ENCODE measurements around the gene SCN8A.

The SCN8A gene

DNA sequence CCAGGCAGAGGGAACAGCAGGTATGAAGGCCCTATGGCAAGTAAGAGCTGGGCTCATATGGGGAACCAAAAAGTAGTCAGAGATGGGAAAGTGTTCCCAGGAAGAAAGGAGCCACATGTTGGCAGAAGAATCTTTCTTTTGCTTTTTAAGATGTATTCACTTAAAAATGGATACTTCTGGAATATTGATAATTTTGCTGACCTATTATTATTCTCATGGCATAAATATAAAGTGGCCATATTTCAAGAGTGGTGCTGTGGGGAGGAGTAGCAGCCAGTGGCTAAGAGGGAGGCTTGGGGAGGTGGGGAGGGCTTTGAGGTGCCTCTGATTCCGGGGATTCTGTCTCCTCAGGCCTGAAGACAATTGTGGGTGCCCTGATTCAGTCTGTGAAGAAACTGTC, 108.2 kb downstream of the SCN8A start:
- H3K27ac ChIP-seq (replicated peaks) = no peak overlapping the region
- H3K27me3 ChIP-seq (ENCODE audit: insufficient read depth, poor library complexity, severe bottlenecking) = peaks cover 3% of the 10 kb centered on the region
- no peak for TF ChIP-seq CTCF (IDR thresholded peaks at IDR 0.05; ENCODE audit: insufficient read depth, low read length)
- TF ChIP-seq GABPA (IDR thresholded peaks at IDR 0.05; ENCODE audit: low read depth) = no peak
- TF ChIP-seq POLR2AphosphoS5 (IDR thresholded peaks at IDR 0.05; ENCODE audit: low read depth) = no peak
- TF ChIP-seq, protein P1, sequence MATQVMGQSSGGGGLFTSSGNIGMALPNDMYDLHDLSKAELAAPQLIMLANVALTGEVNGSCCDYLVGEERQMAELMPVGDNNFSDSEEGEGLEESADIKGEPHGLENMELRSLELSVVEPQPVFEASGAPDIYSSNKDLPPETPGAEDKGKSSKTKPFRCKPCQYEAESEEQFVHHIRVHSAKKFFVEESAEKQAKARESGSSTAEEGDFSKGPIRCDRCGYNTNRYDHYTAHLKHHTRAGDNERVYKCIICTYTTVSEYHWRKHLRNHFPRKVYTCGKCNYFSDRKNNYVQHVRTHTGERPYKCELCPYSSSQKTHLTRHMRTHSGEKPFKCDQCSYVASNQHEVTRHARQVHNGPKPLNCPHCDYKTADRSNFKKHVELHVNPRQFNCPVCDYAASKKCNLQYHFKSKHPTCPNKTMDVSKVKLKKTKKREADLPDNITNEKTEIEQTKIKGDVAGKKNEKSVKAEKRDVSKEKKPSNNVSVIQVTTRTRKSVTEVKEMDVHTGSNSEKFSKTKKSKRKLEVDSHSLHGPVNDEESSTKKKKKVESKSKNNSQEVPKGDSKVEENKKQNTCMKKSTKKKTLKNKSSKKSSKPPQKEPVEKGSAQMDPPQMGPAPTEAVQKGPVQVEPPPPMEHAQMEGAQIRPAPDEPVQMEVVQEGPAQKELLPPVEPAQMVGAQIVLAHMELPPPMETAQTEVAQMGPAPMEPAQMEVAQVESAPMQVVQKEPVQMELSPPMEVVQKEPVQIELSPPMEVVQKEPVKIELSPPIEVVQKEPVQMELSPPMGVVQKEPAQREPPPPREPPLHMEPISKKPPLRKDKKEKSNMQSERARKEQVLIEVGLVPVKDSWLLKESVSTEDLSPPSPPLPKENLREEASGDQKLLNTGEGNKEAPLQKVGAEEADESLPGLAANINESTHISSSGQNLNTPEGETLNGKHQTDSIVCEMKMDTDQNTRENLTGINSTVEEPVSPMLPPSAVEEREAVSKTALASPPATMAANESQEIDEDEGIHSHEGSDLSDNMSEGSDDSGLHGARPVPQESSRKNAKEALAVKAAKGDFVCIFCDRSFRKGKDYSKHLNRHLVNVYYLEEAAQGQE (IDR thresholded peaks at IDR 0.05; ENCODE audit: insufficient replicate concordance, low read depth) = no peak
- DNase-seq (ENCODE audit: low read depth in 1 of 2, low spot score in 1 of 2) = no peak
- no peak overlapping the region for H3K4me3 ChIP-seq (replicated peaks; ENCODE audit: insufficient read depth, low read length)

- DNase-seq (ENCODE audit: low read depth in 1 of 2, low spot score in 1 of 2) = no peak
- Histone ChIP-seq H3K27ac (replicated peaks) (no peak overlapping the region), H3K27me3 (ENCODE audit: insufficient read depth, poor library complexity, severe bottlenecking) (peaks cover 3% of the 10 kb centered on the region), H3K4me3 (replicated peaks; ENCODE audit: insufficient read depth, low read length) (no peak overlapping the region)
- TF ChIP-seq, protein P1 (IDR thresholded peaks at IDR 0.05; ENCODE audit: insufficient replicate concordance, low read depth) = no peak
- TF ChIP-seq POLR2AphosphoS5 (IDR thresholded peaks at IDR 0.05; ENCODE audit: low read depth) (no peak), GABPA (IDR thresholded peaks at IDR 0.05; ENCODE audit: low read depth) (no peak), SPI1 (IDR thresholded peaks at IDR 0.05; ENCODE audit: borderline replicate concordance, low read depth) (no peak), CTCF (IDR thresholded peaks at IDR 0.05; ENCODE audit: insufficient read depth, low read length) (no peak)
Measured at GRCh38 chr12:51700887-51701286, 109.9 kb downstream of the SCN8A start.

- DNase-seq (ENCODE audit: low read depth in 1 of 2, low spot score in 1 of 2) = no peak
- Histone ChIP-seq H3K27ac (replicated peaks) (no peak overlapping the region), H3K4me3 (replicated peaks; ENCODE audit: insufficient read depth, low read length) (no peak overlapping the region), H3K27me3 (ENCODE audit: insufficient read depth, poor library complexity, severe bottlenecking) (peaks cover 3% of the 10 kb centered on the region)
- TF ChIP-seq SPI1 (IDR thresholded peaks at IDR 0.05; ENCODE audit: borderline replicate concordance, low read depth) = no peak
- TF ChIP-seq CTCF (IDR thresholded peaks at IDR 0.05; ENCODE audit: insufficient read depth, low read length) = no peak
- TF ChIP-seq POLR2AphosphoS5 (IDR thresholded peaks at IDR 0.05; ENCODE audit: low read depth) = no peak
- no peak for TF ChIP-seq GABPA (IDR thresholded peaks at IDR 0.05; ENCODE audit: low read depth)
- TF ChIP-seq, protein P1 (IDR thresholded peaks at IDR 0.05; ENCODE audit: insufficient replicate concordance, low read depth) = no peak
Measured at GRCh38 chr12:51702587-51702986, 111.6 kb downstream of the SCN8A start.

Measured in HL-60 (cell line).